ENCODE data around the gene SORBS1.
"Not testable (repeated sequence)": the region's sequence is repeated elsewhere in the genome, so short reads cannot be mapped to it uniquely, and the experiment has no call there.

- TF ChIP-seq CTCF, POLR2A (IDR thresholded peaks at IDR 0.05): not testable (repeated sequence)
Observed at GRCh38 chr10:95347402-95347766, 213.8 kb downstream of the SORBS1 start.
